Astrocyte (in vitro differentiated cells and primary cell): ENCODE results near the gene POLA1. TPM values are rescaled to one million over a fixed set of nuclear protein-coding genes. Genes with fewer than 3 reads are reported as not detected.

ENCODE experiments used
- DNase-seq: peaks from one replicate; pipeline ENCODE4 v3.0.0-alpha.2; 2010; ENCODE audit warnings: low read depth
- FAIRE-seq: peaks from 2 replicates; lab custom pipeline; 2011; peaks lifted over from hg19 to GRCh38; lab: Jason Lieb, UNC
- H2AFZ ChIP-seq: 2 replicates; pipeline ENCODE4 v1.6.0; 2012; ENCODE audit warnings: low read depth, low read length, inconsistent platforms
- H3K27ac ChIP-seq: 2 replicates; pipeline ENCODE4 v1.5.1; 2011; ENCODE audit warnings: low read depth, low read length, inconsistent platforms
- H3K27me3 ChIP-seq: 2 replicates; pipeline ENCODE4 v1.6.0; 2011; ENCODE audit warnings: low read length, inconsistent platforms; ENCODE audit not compliant: insufficient read depth
- H3K36me3 ChIP-seq: 2 replicates; pipeline ENCODE4 v1.5.1; 2011; ENCODE audit warnings: low read length, inconsistent platforms; ENCODE audit not compliant: insufficient read depth
- H3K4me1 ChIP-seq: 2 replicates; pipeline ENCODE4 v1.5.1; 2011; ENCODE audit warnings: low read length, inconsistent platforms; ENCODE audit not compliant: insufficient read depth
- H3K4me2 ChIP-seq: 2 replicates; pipeline ENCODE4 v1.6.0; 2012; ENCODE audit warnings: low read length, inconsistent platforms
- H3K4me3 ChIP-seq: 2 replicates; pipeline ENCODE4 v1.5.1; 2011; ENCODE audit warnings: low read depth, mild to moderate bottlenecking, low read length, inconsistent platforms; ENCODE audit not compliant: insufficient read depth
- H3K79me2 ChIP-seq: 2 replicates; pipeline ENCODE4 v1.6.0; 2012; ENCODE audit warnings: mild to moderate bottlenecking, low read length, inconsistent platforms; ENCODE audit not compliant: insufficient read depth
- H3K9ac ChIP-seq: 2 replicates; pipeline ENCODE4 v1.6.0; 2012; ENCODE audit warnings: mild to moderate bottlenecking, low read length, inconsistent platforms
- H3K9me3 ChIP-seq: 2 replicates; pipeline ENCODE4 v1.5.1; 2012; ENCODE audit warnings: low read depth, mild to moderate bottlenecking, low read length, inconsistent platforms; ENCODE audit not compliant: insufficient read depth
- H4K20me1 ChIP-seq: 2 replicates; pipeline ENCODE4 v1.6.0; 2012; ENCODE audit warnings: low read length, inconsistent platforms; ENCODE audit not compliant: insufficient read depth
- H3K27ac Mint-ChIP-seq: one replicate; pipeline ENCODE4 v1.8.0; 2021; ENCODE audit warnings: mild to moderate bottlenecking, mixed read lengths; ENCODE audit not compliant: unreplicated experiment
- H3K27me3 Mint-ChIP-seq: one replicate; pipeline ENCODE4 v1.8.0; 2021; ENCODE audit warnings: low read depth, mixed read lengths; ENCODE audit not compliant: unreplicated experiment
- H3K36me3 Mint-ChIP-seq: one replicate; pipeline ENCODE4 v1.8.0; 2021; ENCODE audit warnings: low read depth, mixed read lengths; ENCODE audit not compliant: unreplicated experiment
- H3K4me1 Mint-ChIP-seq: one replicate; pipeline ENCODE4 v1.8.0; 2021; ENCODE audit warnings: low read depth, mixed read lengths; ENCODE audit not compliant: unreplicated experiment
- H3K4me3 Mint-ChIP-seq: one replicate; pipeline ENCODE4 v1.8.0; 2021; ENCODE audit warnings: mild to moderate bottlenecking, moderate library complexity, mixed read lengths; ENCODE audit not compliant: unreplicated experiment
- H3K9me3 Mint-ChIP-seq: one replicate; pipeline ENCODE4 v1.8.0; 2021; ENCODE audit warnings: mild to moderate bottlenecking, mixed read lengths; ENCODE audit not compliant: unreplicated experiment
- EZH2 ChIP-seq: IDR thresholded peaks from 2 replicates; pipeline ENCODE4 v1.6.1; 2012; ENCODE audit warnings: mild to moderate bottlenecking, low read length, inconsistent platforms; ENCODE audit not compliant: insufficient read depth
- total RNA-seq: library from RNA; stranded (reverse); gene quantifications from 2 replicates; pipeline ENCODE4 v1.2.1, GENCODE V29; 2021
- TF ChIP-seq, protein P1 (sequence below): IDR thresholded peaks from 2 replicates; pipeline ENCODE4 v1.5.1; 2011; ENCODE audit warnings: low read depth, mild to moderate bottlenecking, inconsistent platforms, low read length, moderate library complexity; ENCODE audit not compliant: insufficient read depth

Gene POLA1
- total RNA-seq, 1 donor from 2014 or later: 4.9 TPM

DNA sequence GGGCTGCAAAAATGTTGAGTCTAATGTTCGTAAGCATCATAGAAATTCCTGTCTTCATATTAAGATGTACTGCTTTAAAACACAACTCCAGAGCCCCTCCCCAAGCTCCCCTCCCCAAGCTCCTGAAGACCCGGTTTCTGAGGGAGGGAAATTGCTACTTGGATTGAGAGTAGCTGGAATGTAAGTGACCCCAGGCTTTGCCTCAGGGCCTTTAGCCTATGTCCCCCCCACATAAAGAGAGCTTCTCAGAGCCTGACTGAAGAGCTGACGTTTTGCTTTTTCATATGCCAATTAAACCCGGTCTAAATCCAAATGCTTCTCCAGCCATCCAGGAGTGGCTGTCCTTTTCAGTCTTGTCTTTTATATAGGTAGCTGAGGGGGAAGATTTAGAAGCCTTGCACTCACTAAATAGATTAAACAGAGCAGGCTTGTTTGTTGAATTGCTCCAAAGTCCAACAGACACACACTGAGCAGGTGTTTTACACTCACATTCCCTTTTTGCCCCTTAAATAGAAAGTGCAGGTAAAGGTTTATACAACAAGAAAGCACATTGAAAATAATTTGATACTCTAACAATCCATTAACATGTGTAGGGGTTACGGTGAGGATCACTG, 302.5 kb downstream of the POLA1 start:
- FAIRE-seq: peak; percentile 85
- no peaks in the 10 kb centered on the region for H3K9me3 Mint-ChIP-seq
- Histone ChIP-seq H3K27ac (no peak overlapping the region), H3K27me3 (no peaks in the 10 kb centered on the region), H3K79me2 (no peaks in the 10 kb centered on the region), H2AFZ (no peak overlapping the region), H4K20me1 (no peaks in the 10 kb centered on the region), H3K4me1 (no peaks in the 10 kb centered on the region), H3K9ac (no peak overlapping the region), H3K4me2 (no peak overlapping the region), H3K36me3 (no peaks in the 10 kb centered on the region), H3K4me3 (no peak overlapping the region), H3K9me3 (no peaks in the 10 kb centered on the region)
- no peaks in the 10 kb centered on the region for H3K36me3 Mint-ChIP-seq
- H3K27ac Mint-ChIP-seq: no peak overlapping the region
- no peak for TF ChIP-seq EZH2
- TF ChIP-seq, protein P1, sequence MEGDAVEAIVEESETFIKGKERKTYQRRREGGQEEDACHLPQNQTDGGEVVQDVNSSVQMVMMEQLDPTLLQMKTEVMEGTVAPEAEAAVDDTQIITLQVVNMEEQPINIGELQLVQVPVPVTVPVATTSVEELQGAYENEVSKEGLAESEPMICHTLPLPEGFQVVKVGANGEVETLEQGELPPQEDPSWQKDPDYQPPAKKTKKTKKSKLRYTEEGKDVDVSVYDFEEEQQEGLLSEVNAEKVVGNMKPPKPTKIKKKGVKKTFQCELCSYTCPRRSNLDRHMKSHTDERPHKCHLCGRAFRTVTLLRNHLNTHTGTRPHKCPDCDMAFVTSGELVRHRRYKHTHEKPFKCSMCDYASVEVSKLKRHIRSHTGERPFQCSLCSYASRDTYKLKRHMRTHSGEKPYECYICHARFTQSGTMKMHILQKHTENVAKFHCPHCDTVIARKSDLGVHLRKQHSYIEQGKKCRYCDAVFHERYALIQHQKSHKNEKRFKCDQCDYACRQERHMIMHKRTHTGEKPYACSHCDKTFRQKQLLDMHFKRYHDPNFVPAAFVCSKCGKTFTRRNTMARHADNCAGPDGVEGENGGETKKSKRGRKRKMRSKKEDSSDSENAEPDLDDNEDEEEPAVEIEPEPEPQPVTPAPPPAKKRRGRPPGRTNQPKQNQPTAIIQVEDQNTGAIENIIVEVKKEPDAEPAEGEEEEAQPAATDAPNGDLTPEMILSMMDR: no peak
- DNase-seq: no peak
- H3K27me3 Mint-ChIP-seq: peaks cover 21% of the 10 kb centered on the region
- H3K4me3 Mint-ChIP-seq: no peak overlapping the region
- no peaks in the 10 kb centered on the region for H3K4me1 Mint-ChIP-seq

- no peak overlapping the region for H3K27ac ChIP-seq
- H3K9me3 ChIP-seq: no peaks in the 10 kb centered on the region
- no peaks in the 10 kb centered on the region for H3K36me3 ChIP-seq
- H4K20me1 ChIP-seq: no peaks in the 10 kb centered on the region
- no peaks in the 10 kb centered on the region for H3K4me1 ChIP-seq
- H3K27ac Mint-ChIP-seq: no peak overlapping the region
- no peak for TF ChIP-seq EZH2
- TF ChIP-seq, protein P1: no peak
- H3K9ac ChIP-seq: no peak overlapping the region
- no peak overlapping the region for H2AFZ ChIP-seq
- H3K4me1 Mint-ChIP-seq: no peaks in the 10 kb centered on the region
- H3K9me3 Mint-ChIP-seq: no peaks in the 10 kb centered on the region
- H3K4me2 ChIP-seq: no peak overlapping the region
- H3K4me3 ChIP-seq: no peak overlapping the region
- no peaks in the 10 kb centered on the region for H3K79me2 ChIP-seq
- DNase-seq (no peak), FAIRE-seq (no peak)
- H3K27me3 ChIP-seq: peaks cover 12% of the 10 kb centered on the region
- no peak overlapping the region for H3K4me3 Mint-ChIP-seq
- H3K27me3 Mint-ChIP-seq: peaks cover 38% of the 10 kb centered on the region
- H3K36me3 Mint-ChIP-seq: no peaks in the 10 kb centered on the region
These were observed 305.8 kb downstream of the POLA1 start for GRCh38 chrX:24999511-24999910.

DNA sequence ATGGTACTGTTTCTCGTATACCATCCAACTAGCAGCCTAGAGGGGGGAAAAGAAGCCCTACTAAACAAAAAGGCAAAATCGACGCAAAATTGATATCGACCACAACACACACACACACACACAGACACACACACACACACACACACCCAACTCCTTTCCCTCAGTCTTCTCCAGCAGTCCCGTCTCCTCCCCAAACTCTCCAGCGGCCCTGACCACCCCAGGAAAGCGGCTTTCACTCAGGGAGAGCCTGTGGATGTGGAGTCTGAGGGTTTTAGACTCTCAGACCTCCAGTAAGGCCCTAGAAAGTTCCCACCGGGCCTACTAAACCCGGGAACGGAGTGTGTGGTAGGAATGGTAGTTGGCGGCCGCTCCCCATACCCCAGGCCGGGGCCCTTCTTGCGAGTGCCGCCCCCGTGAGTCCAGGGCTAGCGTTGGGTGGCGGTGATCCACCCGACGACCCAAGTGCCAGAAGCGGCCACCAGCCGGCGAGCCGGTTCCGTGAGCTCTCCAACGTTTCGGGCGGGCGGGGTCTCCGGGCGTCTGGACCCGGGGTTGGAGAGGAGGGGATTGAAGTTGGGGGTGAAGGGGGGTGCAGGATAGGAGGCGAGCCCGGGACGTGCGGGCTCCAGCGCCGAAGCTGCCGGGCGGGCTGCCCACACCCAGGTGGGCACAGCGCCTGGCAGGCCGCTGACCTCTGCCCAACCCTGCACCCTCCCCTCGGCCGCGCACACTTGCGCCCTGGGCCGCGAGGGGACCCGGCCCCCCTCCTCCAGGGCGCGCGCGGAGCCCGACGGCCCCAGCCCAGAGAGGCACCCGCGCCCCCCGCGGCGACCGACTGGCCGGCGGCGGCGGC, 308.3 kb downstream of the POLA1 start:
- no peak overlapping the region for H3K27ac Mint-ChIP-seq
- H3K4me3 ChIP-seq: no peak overlapping the region
- no peak for TF ChIP-seq EZH2
- TF ChIP-seq, protein P1: no peak

More for the DNA sequence above, 308.3 kb downstream of the POLA1 start:
- Histone ChIP-seq H3K79me2 (no peaks in the 10 kb centered on the region), H2AFZ (no peak overlapping the region), H4K20me1 (peaks cover 8% of the 10 kb centered on the region), H3K27ac (no peak overlapping the region), H3K36me3 (no peaks in the 10 kb centered on the region), H3K9me3 (no peaks in the 10 kb centered on the region), H3K4me2 (peak overlapping the region; percentile 67), H3K9ac (no peak overlapping the region), H3K4me1 (no peaks in the 10 kb centered on the region), H3K27me3 (peaks cover 23% of the 10 kb centered on the region)
- FAIRE-seq: peak; percentile 37
- Mint-ChIP-seq H3K27me3 (peaks cover 48% of the 10 kb centered on the region), H3K36me3 (no peaks in the 10 kb centered on the region), H3K4me1 (no peaks in the 10 kb centered on the region), H3K9me3 (peaks cover 2% of the 10 kb centered on the region), H3K4me3 (no peak overlapping the region)
- no peak for DNase-seq
